ENCODE measurements around the gene PTPN3.
"Not testable (repeated sequence)": the region's sequence is repeated elsewhere in the genome, so short reads cannot be mapped to it uniquely, and the experiment has no call there.

Gene PTPN3

GRCh38 chr9:109519366-109519765 is 21.3 kb upstream of the PTPN3 start:
- FAIRE-seq = peak; percentile 17
- TF ChIP-seq TAF1 (IDR thresholded peaks at IDR 0.05; ENCODE audit: borderline replicate concordance, low read depth, low read length) (no peak), POLR2A (IDR thresholded peaks at IDR 0.05; ENCODE audit: low read depth, low read length) (no peak), POLR2AphosphoS5 (IDR thresholded peaks at IDR 0.05; ENCODE audit: low read depth, low read length) (no peak)
- DNase-seq (ENCODE audit: insufficient read length) = no peak

GRCh38 chr9:109518621-109519335 is 20.7 kb upstream of the PTPN3 start:
- DNase-seq (ENCODE audit: insufficient read length) (no peak), FAIRE-seq (no peak)
- TF ChIP-seq POLR2AphosphoS5 (IDR thresholded peaks at IDR 0.05; ENCODE audit: low read depth, low read length) (no peak), TAF1 (IDR thresholded peaks at IDR 0.05; ENCODE audit: borderline replicate concordance, low read depth, low read length) (no peak), POLR2A (IDR thresholded peaks at IDR 0.05; ENCODE audit: low read depth, low read length) (no peak)

GRCh38 chr9:109517901-109518377 is 19.8 kb upstream of the PTPN3 start:
- DNase-seq (ENCODE audit: insufficient read length) = no peak

GRCh38 chr9:109513871-109514270 is 15.8 kb upstream of the PTPN3 start:
- TF ChIP-seq TAF1 (IDR thresholded peaks at IDR 0.05; ENCODE audit: borderline replicate concordance, low read depth, low read length) = no peak
- no peak for TF ChIP-seq POLR2AphosphoS5 (IDR thresholded peaks at IDR 0.05; ENCODE audit: low read depth, low read length)
- no peak for TF ChIP-seq POLR2A (IDR thresholded peaks at IDR 0.05; ENCODE audit: low read depth, low read length)
- DNase-seq (ENCODE audit: insufficient read length) (no peak), FAIRE-seq (no peak)

More at GRCh38 chr9:109517901-109518377, 19.8 kb upstream of the PTPN3 start:
- no peak for FAIRE-seq
- TF ChIP-seq POLR2AphosphoS5 (IDR thresholded peaks at IDR 0.05; ENCODE audit: low read depth, low read length) (no peak), POLR2A (IDR thresholded peaks at IDR 0.05; ENCODE audit: low read depth, low read length) (no peak), TAF1 (IDR thresholded peaks at IDR 0.05; ENCODE audit: borderline replicate concordance, low read depth, low read length) (no peak)

GRCh38 chr9:109512170-109512756 is 14.2 kb upstream of the PTPN3 start:
- TF ChIP-seq TAF1 (IDR thresholded peaks at IDR 0.05; ENCODE audit: borderline replicate concordance, low read depth, low read length) (no peak), POLR2A (IDR thresholded peaks at IDR 0.05; ENCODE audit: low read depth, low read length) (no peak), POLR2AphosphoS5 (IDR thresholded peaks at IDR 0.05; ENCODE audit: low read depth, low read length) (no peak)
- FAIRE-seq (peak; percentile 27), DNase-seq (ENCODE audit: insufficient read length) (no peak)

GRCh38 chr9:109510506-109510905 is 12.4 kb upstream of the PTPN3 start:
- TF ChIP-seq POLR2AphosphoS5 (IDR thresholded peaks at IDR 0.05; ENCODE audit: low read depth, low read length) = no peak
- TF ChIP-seq POLR2A (IDR thresholded peaks at IDR 0.05; ENCODE audit: low read depth, low read length) = no peak
- TF ChIP-seq TAF1 (IDR thresholded peaks at IDR 0.05; ENCODE audit: borderline replicate concordance, low read depth, low read length) = no peak
- no peak for DNase-seq (ENCODE audit: insufficient read length)
- no peak for FAIRE-seq

GRCh38 chr9:109510042-109510441 is 11.9 kb upstream of the PTPN3 start:
- not testable (repeated sequence) for FAIRE-seq; DNase-seq (ENCODE audit: insufficient read length)

GRCh38 chr9:109509611-109510010 is 11.5 kb upstream of the PTPN3 start:
- DNase-seq (ENCODE audit: insufficient read length) = no peak
- FAIRE-seq = no peak
- TF ChIP-seq POLR2AphosphoS5 (IDR thresholded peaks at IDR 0.05; ENCODE audit: low read depth, low read length) = no peak
- TF ChIP-seq POLR2A (IDR thresholded peaks at IDR 0.05; ENCODE audit: low read depth, low read length) = no peak
- TF ChIP-seq TAF1 (IDR thresholded peaks at IDR 0.05; ENCODE audit: borderline replicate concordance, low read depth, low read length) = no peak

- no peak for DNase-seq (ENCODE audit: insufficient read length)
- no peak for FAIRE-seq
- TF ChIP-seq TAF1 (IDR thresholded peaks at IDR 0.05; ENCODE audit: borderline replicate concordance, low read depth, low read length) (no peak), POLR2AphosphoS5 (IDR thresholded peaks at IDR 0.05; ENCODE audit: low read depth, low read length) (no peak), POLR2A (IDR thresholded peaks at IDR 0.05; ENCODE audit: low read depth, low read length) (no peak)
These were observed 9.3 kb upstream of the PTPN3 start for GRCh38 chr9:109507421-109507838.

GRCh38 chr9:109506097-109506712 is 8.1 kb upstream of the PTPN3 start:
- TF ChIP-seq TAF1 (IDR thresholded peaks at IDR 0.05; ENCODE audit: borderline replicate concordance, low read depth, low read length) (no peak), POLR2A (IDR thresholded peaks at IDR 0.05; ENCODE audit: low read depth, low read length) (no peak), POLR2AphosphoS5 (IDR thresholded peaks at IDR 0.05; ENCODE audit: low read depth, low read length) (no peak)
- FAIRE-seq (no peak), DNase-seq (ENCODE audit: insufficient read length) (no peak)

GRCh38 chr9:109504689-109505088 is 6.6 kb upstream of the PTPN3 start:
- no peak for FAIRE-seq
- TF ChIP-seq POLR2AphosphoS5 (IDR thresholded peaks at IDR 0.05; ENCODE audit: low read depth, low read length) = no peak
- TF ChIP-seq POLR2A (IDR thresholded peaks at IDR 0.05; ENCODE audit: low read depth, low read length) = no peak
- TF ChIP-seq TAF1 (IDR thresholded peaks at IDR 0.05; ENCODE audit: borderline replicate concordance, low read depth, low read length) = no peak
- DNase-seq (ENCODE audit: insufficient read length) = no peak

Measured in GM12892 (cell line).